ENCODE measurements around the gene LENEP.

Gene LENEP

DNA sequence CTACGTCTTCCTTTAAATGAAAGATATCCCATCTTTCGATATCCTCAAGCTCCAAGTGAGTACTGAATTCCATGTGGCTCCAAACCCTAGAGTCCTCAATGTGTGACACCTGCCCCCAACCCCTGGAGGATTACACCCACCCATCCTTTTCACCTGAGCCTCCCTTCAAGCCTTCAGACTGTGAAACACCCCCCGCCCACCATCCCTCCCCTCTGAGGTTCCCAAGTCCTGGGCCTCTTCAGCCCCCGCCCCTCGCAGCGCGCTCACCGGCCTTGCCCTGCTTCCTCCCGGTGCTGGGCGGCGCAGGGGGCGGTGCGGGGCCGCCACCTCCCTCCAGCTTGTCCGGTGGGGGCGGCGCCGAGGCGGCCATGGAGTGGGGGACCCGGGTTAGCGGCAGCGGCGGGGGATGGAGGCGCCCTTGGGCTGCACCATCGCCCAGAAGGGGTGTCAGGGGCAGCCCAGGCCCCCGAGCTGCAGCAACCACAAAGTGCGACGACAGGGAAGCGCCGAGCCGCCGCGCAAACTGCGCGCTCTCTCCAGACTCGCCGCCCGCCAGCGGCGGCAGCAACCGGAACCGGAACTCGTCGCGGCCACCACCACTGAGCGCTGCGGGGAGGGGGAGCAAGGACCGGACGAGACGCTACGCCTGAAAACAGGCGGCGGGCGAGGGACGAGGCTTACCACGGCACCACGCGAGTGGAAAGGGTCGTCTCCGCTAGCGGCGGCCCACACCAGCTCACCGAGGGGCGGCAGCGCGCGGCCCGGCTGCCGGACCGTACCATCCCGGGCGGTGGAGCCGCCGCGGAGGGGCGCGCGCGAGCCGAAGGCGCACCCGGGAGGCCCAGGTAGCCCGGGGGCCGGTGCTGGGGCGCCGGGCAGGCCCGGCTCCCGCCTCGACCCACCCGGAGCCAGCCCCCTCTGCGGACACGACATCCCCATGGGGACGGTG is 31.9 kb upstream of the LENEP start, which contains the start of gene PYGO2:
PYGO2 (minus strand) TSS at position 576 of the 949 bp plus-strand sequence; CDS start at position 370, 206 bp downstream.
- peak; percentile 42 for DNase-seq

DNA sequence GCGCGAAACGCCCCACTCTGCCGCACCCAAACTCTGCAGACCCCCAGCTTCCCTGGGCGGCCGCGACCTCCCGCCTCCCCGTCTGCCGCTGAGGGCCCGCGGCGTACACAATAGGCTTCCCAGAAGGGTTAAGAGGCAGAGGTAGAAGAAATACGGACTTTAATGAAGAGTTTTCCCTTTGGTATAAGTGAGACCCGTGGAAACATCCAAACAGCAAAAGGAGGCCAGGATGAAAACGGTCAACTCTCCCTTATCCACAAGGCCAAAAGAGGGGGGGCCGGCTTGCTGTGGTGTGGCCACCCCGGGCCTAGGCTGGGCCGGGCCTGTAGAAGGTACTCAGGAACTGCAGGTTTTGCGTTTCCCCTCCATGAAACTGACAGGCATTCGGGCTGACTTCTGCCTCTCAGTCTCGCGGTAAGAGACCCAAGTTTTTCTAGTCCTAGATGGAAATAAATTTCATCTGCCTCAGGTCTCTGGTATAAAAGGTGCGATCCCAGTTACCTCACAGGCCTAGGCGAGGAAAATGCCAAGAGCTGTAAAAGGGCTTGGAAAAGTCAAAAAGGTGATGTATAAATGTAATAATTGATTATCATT is 31.1 kb upstream of the LENEP start:
- no peak for DNase-seq

DNA sequence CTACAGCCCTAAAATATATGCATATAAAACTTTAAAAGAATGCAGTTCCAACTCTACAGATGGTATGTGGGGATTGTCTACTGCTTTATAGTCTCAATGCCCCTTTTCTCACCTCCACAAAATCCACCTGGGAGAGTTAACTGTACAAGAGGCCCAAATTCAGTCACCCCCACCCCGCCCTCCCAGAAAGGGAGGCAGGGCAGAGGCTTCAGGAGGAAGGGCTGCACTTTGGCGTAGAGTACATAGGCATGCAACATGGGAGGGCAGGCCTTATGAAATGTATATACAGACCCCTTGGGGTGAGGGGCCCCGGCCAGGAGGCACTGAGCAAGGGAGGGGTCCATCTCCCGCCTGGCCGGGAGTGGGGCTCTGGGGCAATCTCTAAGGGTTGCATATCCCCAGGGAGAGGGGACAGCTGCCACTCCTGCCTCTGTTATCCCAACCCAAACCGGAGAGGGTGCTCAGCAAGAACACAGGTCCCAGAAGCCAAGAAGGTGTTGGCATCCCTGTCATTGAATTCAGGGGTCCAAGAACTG is 30.5 kb upstream of the LENEP start:
- DNase-seq, result no peak

DNA sequence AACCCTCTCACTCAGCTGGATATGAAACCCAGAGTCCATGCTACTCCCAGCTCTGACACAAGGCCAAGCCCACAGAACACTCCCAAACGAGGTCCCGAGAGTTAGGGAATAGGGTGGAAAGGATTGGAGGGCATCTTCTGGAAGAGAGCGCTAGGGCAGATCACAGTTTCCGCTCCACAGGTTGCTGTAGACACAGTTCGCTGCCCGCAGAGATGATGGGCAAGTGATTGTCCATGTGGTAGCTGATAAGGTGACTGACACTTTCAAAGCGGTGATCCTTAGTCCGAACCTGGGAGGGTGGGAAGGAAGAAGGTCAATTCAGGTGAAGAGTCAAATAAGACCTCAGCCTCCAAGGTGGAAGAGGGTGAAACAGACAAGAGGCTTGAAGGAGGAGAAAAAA is 29.7 kb upstream of the LENEP start:
- no peak for DNase-seq

DNA sequence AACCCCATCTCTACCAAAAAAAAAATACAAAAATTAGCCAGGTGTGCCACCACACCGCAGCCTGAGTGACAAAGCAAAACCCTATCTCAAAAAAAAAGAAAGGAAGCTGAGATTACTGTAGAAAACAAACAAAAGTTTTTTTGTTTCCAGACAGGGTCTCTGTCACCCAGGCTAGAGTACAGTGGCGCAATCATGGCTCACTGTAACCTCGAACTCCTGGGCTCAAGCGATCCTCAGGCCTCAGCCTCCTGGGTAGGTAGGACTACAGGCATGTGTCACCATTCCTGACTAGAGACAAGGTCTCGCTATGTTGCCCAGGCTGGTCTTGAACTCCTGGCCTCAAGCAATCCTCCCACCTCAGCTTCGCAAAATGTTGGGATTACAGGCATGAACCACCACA is 29.0 kb upstream of the LENEP start:
- DNase-seq, result no peak

DNA sequence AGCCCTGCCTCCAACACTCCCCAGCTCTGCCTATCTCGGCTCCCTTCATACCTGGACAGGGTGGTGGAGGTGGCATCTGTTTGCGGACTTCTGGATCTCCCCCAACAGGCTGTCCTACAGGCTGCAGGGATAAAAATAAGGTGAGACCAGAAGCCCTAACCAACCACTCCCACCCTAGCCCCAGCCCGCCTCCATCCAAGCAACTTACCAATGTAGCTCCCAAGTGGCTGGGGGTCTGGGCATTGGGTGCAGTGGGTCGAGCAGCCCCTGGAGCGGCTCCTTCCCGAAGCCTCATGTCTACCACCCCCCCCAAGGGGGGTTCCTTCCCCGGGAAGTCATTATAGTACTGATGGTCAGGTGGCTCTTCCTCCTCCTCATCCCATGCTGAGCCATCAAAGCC is 27.3 kb upstream of the LENEP start:
- DNase-seq, result no peak

DNA sequence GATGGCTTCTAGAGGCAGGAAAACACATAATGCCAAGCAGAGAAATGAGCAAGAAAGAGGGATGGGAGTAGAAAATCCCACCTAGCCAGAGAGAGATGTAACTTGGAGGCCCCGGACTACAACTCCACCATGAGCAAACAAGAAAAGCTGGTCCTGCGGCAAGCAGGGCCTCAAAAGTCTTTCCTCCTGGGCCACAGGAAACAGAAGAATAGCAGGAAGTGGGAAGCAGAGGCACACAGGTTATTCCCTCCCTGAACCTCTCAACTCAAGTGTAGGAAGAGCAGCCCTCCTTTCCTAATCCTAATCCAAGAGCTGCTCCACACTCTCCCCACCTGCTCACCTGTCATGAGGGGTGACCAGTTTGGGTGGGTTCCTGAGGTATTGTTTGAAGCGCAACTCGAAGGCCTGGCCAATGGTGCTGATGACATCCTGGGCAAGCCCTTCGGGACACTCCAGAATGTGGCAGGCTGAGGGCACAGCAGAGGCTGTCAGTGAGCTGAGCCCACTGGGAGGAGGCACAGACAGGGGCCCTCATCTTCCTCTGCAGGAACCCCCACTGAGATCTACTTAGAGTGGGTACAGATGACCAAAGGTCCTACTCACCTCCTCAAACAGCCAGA is 25.9 kb upstream of the LENEP start:
- DNase-seq, result no peak

DNA sequence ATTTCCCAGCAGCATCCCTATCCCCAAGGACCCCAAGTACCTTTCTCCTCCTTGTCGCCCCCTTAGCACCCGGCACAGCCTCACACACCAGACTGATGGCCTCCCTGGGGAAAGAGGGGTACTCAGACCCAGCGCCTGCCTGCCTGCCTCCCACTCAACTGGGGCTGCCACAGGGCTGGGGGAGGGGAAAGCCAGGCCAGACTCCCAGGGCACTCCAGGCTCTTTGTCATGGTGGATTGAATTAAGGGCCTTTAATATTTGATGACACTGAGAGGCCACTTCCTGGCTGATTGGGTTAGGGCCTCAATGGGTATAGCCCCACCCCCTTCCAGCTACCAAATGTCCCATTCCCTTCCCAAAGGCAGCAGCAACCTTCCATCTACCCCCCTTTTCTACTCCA is 24.7 kb upstream of the LENEP start:
- DNase-seq, result no peak

DNA sequence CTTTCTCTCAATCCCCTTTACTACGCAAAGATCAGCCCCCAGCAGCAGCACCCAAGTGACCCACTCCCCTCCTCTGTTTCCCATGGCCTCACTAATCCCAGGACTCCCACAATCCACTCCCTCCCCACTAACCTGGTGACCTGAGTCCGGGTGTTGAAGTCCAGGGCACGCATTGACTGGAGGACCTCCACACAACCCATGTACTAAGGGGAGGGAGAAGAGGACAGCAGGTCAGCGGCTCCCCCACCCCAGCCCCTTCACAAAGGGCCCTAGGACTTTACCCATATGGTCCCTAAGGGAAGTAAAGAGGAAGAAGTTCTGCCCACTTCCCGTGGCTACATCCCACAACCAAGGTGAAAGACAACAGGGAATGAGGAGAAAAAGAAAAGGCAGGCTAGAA is 24.1 kb upstream of the LENEP start:
- DNase-seq, result no peak

DNA sequence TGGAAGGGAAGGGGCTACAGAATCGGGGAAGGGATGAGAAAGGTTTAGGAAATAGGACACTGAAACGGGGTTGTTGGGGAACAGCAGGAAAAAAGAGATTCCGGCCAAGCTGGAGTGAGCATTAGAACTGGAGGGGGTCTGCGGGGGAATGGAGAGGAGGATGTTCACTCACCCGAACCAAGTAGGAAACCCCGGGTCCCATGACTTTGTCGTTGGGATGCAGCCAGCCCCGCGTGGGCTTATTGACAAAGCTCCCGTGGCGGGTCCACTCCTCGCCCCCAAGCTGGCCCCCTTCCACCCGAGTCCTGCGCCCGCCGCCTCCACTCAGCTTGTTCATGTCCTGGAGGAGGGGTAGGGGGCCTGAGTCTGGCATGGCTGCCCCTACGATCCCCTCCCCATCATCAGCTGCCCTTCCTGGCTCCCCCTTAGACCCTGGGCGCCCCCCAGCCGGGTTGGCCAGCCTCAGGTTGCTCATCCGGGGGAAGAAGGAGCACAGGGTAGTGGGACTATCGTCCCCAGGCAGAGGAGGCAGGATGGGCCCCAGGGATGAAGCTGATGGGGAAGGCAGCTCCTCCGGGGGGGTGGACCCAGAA is 23.4 kb upstream of the LENEP start:
- DNase-seq, result no peak

DNA sequence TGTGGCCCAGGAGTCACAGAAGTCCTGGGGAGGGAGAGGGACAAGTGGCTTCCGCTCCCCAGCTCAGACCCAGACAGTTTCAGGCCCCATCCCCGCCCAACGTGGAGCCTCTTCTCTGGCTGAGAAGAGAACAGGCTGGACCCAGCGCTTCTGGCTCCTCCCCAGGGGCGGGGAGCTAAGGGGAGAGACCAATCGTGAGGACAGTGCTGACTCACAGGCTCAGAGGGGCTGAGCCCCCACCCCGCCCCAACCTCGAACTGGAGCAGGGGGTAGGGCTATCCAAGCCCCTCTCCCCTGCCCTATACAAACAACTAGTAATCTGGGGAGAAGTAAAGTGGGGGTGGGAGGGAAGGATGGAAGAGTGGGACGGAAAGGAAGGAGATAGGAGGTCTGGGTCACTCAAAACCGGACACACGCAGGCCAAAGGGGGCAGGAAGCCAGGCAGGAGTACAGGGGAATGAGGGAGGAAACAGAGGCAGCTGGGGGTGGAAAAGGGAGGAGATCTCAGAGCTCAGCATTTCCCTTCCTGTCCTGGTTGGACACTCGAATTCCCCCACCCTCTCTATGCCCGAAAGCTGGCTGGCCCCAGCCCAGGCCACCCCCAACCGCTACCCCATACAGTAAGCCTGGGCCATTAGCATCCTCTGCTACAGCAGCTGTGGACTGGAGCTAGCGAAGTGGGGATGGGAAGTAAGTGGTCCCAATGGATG is 22.6 kb upstream of the LENEP start, which contains the start of gene SHC1:
SHC1 (minus strand) TSS at position 117 of the 710 bp plus-strand sequence. CDS start 221 bp downstream, outside the sequence.
- no peak for DNase-seq

DNA sequence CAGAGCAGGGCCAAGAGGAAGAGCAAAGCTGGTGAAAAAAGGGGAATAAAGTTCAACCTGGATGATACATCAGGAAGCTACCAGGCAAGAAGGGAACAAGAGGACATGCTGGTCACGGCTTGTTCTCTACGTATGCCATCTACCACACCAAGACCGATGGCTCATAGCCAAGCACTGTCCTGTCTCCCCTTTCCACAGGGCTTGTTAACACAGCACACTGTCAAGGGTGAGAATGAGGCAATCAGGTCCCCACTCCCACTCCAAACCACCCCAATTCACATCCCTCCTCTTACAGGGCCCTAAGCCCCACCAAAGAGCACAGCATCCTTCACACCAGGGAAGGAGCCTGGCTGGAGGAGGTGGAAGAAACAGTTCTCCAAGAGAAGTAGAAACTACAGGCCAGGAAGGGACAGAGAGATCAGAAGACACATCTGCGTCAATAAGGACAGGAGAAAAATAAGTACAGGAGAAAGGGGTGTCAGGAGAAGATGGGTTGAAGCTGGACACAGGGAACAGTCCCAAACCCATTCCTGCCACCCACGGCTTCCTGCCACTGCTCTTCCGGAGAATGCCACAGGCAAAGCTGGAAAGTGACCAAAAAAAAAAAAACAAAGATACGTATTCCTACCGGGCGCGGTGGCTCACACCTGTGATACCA is 21.9 kb upstream of the LENEP start:
- no peak for DNase-seq

DNA sequence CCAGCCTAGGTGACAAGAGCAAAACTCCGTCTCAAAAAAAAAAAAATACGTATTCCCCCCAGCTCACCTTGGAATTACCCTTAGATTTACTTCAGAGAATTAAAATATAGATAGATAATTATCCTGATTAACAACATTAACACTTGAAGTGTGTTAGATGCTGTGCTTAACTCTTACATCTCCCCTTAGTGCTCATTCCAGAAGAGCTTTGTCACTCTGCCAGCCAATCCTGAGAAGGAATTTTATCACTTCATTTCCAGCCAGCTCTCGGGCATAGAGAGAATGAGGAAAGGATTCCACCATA is 21.2 kb upstream of the LENEP start:
- no peak for DNase-seq

DNA sequence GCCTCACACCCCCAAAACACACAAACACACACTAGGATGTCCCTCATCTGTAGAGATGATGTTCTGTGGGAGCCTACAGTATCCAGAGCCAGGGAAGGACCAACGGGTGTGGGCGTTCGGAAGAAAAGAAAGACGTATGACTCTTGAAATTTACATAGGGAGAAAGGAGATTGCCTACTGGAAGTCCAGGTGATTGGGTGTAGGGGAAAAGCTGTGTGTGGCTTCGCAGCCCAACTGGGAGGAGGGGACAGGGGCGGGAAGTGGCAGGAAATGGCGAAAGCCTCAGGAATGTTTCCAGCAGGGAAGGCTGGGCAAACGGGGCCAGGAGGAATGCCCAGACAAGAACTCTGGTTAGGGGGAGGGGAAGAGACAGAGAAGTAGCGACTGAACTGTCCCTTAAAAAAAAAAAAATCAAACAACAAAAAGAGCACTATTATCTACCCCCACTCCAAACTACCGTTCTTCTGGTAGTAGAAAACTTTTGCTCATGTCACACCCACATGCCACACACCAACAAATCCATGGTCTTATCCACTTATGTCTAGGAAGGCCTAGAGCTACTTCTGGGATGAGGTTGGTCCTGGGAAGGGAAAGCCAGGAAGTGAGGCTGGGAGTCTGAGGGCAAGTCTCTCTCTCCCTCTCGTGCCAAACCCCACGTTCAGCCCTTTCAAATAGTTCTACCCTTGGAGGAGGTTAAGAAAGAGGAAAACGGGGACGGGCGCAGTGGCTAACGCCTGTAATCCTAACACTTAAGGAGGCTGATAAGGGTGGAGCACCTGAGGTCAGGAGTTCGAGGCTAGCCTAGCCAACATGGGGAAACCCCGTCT is 20.7 kb upstream of the LENEP start:
- no peak for DNase-seq

DNA sequence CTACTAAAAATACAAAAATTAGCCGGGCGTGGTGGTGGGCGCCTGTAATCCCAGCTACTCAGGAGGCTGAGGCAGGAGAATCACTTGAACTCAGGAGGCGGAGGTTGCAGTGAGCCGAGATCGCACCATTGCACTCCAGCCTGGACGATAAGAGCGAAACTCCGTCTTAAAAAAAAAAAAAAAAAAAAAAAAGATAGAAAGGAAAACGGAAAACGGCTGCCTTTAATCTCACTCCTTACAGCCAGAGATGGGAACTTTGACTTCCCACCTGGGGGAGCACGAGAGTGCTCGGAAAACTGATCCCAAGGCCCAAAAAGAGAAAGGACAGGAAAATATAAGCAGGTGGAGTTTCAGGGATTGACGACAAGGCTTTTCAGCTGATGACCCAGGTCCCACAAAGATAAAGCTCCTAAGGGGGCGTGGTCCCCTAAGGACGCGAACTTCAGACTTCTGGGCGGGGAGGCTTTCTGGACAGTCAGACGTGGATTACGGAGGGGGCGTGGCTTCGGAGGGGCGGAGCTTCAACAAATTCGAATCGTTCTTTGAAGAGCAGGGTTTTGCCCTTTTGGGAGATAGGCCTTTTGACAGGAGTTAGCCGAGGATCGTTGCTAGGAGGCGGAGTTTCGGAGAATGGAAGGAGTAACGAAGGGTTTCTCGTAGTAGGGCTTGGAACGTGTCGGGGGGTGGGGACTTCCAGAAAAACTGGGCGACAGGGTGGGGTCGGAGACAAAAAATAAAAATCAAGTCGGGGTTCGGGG is 19.9 kb upstream of the LENEP start:
- peak; percentile 79 for DNase-seq

DNA sequence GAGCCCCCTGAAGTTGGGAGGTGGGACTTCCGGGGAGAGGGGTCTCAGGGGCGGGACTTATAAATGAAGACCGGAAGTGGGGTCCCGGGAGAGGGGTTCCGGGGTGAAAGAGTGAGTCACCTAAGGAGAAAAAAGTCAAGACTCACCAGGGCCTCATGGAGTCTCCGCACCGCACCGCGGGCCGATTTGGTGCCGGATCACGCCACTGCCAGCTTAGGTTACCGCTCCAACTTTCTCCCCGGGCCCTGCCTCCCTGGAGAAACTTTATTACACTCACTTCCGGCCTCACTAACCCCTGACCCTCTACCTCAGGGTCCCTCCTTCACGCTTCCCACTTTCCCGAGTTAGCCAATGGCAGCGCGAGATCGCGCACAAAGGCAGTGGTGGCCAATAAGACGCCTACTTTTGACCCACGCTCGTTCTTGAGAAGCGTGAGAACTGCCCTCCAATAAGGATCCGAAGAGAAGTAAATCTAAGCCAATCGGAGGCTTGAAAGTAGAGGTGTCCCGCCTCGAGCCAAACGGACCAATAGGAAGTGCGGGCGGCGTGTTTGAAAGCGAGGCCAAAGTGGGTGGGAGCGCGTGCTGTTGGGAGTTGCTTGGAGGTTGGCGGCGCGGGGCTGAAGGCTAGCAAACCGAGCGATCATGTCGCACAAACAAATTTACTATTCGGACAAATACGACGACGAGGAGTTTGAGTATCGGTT is 19.1 kb upstream of the LENEP start, which contains the start of gene CKS1B:
CKS1B (plus strand) TSS at position 580 of the 706 bp plus-strand sequence; CDS start at position 645, 65 bp downstream.
- peak; percentile 100 for DNase-seq

DNA sequence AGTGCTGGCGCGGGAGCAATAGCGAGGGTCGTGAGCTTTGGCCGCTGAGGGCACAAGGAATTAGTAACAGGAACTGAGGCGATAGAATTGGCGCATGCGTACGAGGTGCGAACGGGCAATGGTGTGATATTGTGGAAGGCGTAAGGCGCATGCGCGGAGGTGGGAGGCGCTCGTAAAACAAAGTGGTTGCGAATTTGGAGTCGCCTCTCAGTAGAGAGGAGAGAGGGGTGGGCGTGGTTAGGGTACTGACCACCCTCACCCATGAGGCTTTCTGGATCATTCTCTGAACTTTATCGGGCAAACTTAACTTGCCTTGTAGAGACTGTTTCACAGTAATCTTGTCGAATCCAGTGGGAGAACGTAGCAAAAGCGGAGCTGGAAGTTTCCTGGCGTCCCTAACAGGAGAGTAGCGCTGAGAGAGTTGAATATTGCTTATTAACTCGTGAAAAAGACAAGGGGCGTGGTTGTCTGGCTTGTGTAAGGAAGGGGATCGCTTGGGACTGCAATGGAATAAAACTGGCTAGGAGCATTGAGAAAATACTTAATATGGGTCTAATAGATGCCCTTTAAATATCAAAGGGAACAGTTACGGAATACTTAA is 18.5 kb upstream of the LENEP start:
- DNase-seq, result peak; percentile 91

DNA sequence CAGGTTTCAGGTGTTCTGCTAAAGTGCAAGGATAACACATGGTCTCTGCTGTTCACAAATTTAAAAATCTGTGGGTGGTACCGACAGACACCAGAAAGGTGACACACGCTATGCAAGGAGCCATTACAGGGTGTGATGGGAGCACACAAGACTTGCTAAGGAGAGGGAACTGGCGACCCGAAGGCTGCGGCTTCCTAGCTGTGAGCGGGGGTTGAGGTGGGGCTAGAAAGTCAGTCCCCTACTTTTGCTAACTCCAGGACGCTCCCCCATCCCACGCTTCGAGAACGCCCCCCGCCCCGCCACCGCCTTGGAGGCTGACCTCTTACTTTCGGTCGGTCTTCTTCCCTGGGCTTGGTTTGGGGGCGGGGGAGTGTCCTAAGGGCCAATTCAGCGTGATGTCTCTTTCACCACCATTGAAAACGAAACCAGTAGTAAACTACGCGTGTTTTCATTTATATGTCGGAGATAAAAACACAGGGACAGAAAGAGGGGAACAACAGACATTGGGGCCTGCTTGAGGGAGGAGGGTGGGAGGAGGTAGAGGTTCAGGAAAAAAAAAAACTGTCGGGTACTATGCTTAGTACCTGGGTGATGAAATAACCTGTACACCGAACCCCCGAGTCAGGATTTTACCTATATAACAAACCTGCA is 17.9 kb upstream of the LENEP start:
- peak; percentile 33 for DNase-seq

All from DMS79 (cell line).